Measurements from ENCODE around the gene SLAMF6. TPM values are rescaled to one million over a fixed set of nuclear protein-coding genes. Genes with fewer than 3 reads are reported as not detected.

SLAMF6 gene
- total RNA-seq, 2 donors from 2014 or later: 24.8 to 38.0 TPM

DNA sequence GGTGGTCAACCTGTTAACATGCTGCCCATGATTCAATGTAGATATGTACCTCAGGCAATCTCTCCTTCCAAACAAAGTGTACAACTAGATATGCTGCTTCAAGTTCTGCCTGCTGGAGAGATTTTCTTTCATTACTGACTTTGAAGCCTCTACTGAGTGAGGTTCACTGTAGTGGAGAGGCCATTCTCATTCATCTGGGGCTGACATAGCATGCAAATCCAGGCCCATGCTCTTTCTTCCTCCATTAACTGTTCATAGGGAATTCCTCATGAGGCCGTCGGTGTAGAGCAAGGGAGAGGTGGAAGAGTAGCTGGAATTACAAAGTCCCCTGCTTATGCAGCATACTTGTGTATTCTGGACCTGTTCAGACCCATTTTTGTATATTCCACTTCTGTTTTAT lies 84.1 kb downstream of the SLAMF6 start:
- no peak for DNase-seq
- no peak for ATAC-seq
- H3K4me3 Mint-ChIP-seq: peak overlapping the region; percentile 91
- peak overlapping the region; percentile 99 for H3K27ac Mint-ChIP-seq
- peaks cover 2% of the 10 kb centered on the region for H3K9me3 ChIP-seq (ENCODE audit: control insufficient read depth, low read length, poor library complexity, severe bottlenecking)
- peaks cover 3% of the 10 kb centered on the region for H3K36me3 Mint-ChIP-seq (ENCODE audit: low read depth)
- H3K27me3 Mint-ChIP-seq: no peaks in the 10 kb centered on the region
- peaks cover 29% of the 10 kb centered on the region for H3K4me1 Mint-ChIP-seq

DNA sequence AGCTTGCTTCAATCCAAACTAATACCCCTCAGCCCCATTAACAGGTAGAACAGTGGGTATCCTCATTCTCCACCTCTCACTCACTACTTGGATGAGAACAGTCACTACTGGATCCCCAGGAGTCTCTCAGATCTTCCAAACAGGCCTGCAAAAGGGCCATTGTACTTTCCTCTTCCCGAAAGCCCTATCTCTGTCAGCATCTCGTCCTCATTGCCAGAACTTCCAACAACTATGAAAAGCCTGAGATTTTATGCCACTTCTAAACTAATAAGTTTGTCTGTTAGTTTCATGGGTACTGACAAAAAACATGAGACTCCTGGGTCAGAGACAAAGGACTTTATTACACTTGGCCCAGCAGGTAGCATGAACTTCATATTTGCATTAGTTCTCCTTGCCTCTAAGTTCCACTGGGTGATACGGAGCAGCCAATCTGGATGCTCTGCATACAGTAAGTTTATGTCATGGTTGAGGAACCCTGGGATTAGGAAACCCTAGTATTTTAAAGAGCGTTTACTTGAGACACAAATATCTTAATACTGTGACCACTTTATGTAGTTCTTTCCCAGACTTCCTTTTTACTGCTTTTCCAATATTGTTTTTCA lies 84.6 kb downstream of the SLAMF6 start:
- no peak for DNase-seq
- H3K36me3 Mint-ChIP-seq (ENCODE audit: low read depth): peaks cover 3% of the 10 kb centered on the region
- ATAC-seq: peak; percentile 43
- no peaks in the 10 kb centered on the region for H3K27me3 Mint-ChIP-seq
- peak overlapping the region; percentile 99 for H3K27ac Mint-ChIP-seq
- H3K4me1 Mint-ChIP-seq: peaks cover 26% of the 10 kb centered on the region
- H3K9me3 ChIP-seq (ENCODE audit: control insufficient read depth, low read length, poor library complexity, severe bottlenecking): peaks cover 2% of the 10 kb centered on the region
- H3K4me3 Mint-ChIP-seq: peak overlapping the region; percentile 91

DNA sequence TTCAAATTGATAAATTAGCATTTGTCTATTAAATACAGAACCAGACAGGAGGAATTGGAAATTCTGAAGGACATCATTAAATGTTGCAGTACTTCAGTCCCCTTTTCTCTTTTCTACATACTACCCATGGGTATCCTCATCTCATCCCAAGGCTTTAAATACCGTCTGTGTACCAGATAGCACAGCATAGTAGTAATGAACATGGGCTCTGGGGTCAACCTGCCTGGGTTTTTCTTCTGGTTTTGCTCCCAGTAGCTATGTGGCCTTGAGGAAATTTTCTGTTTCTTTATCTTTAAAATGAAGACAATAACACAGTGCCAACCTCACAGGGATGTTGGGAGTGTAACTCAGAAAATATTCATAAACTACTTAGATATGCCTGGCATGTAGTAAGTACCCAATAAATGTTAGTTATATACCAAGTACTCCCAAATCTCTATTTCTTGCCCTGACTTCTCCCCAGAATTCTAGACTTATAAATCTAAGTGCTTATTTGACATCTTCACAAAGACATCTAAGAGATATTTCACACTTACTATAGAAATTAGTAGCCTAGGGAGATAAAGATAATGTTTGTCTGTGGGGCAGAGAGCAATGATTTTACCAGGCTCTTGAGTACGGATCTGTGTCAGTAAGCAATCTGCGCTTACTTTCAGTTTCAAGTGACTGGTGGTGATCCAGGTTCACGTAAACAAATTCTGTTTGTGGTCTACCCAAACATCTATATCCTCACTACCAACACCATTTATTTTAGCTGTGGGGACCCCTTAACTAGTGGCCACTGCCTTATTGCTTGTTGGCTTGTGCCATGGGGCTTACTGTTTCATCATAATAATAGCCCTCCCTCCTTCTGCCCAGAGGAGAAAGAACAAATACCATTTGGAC lies 85.4 kb downstream of the SLAMF6 start:
- peak overlapping the region; percentile 99 for H3K27ac Mint-ChIP-seq
- H3K9me3 ChIP-seq (ENCODE audit: control insufficient read depth, low read length, poor library complexity, severe bottlenecking): peaks cover 2% of the 10 kb centered on the region
- peak overlapping the region; percentile 91 for H3K4me3 Mint-ChIP-seq
- no peaks in the 10 kb centered on the region for H3K27me3 Mint-ChIP-seq
- DNase-seq (no peak), ATAC-seq (peak; percentile 87)
- H3K4me1 Mint-ChIP-seq: peaks cover 25% of the 10 kb centered on the region
- peaks cover 3% of the 10 kb centered on the region for H3K36me3 Mint-ChIP-seq (ENCODE audit: low read depth)

DNA sequence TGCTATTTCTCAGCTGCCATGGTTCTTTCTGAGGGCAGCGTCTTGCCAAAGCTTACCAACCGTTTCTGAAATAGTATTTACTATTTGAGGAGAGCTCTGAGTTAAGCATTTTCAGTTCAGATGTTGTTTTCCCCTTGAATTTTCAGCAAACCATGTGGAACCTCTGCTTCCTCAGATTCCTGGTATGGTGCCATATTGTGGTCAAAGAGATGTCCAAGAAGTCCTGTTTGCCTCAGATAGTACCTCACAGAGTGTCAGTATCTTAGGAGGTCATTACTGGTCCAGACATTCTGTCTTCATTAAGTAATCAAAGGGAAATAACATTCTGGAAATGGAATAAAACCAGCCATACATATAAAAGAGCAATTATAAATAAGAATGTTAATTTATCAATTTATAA lies 86.1 kb downstream of the SLAMF6 start:
- H3K36me3 Mint-ChIP-seq (ENCODE audit: low read depth): peaks cover 3% of the 10 kb centered on the region
- ATAC-seq: no peak
- H3K9me3 ChIP-seq (ENCODE audit: control insufficient read depth, low read length, poor library complexity, severe bottlenecking): peaks cover 2% of the 10 kb centered on the region
- no peaks in the 10 kb centered on the region for H3K27me3 Mint-ChIP-seq
- peaks cover 30% of the 10 kb centered on the region for H3K4me1 Mint-ChIP-seq
- peak overlapping the region; percentile 91 for H3K4me3 Mint-ChIP-seq
- peak overlapping the region; percentile 99 for H3K27ac Mint-ChIP-seq
- DNase-seq: no peak

Other genes with a start within 250 kb of the SLAMF6 start
- gene PEX19, start 238.1 kb downstream of the SLAMF6 start, total RNA-seq: 10 to 100 TPM; 28.9 to 34.7 TPM
- 100 to 1,000 TPM; 122 to 143 TPM for gene COPA, start 180.0 kb downstream of the SLAMF6 start, total RNA-seq
- 10 to 100 TPM; 63.3 to 65.6 TPM for gene NCSTN, start 179.9 kb downstream of the SLAMF6 start, total RNA-seq
- under 1 TPM; 0.17 to 0.21 TPM for gene NHLH1, start 156.2 kb downstream of the SLAMF6 start, total RNA-seq
- not detected for gene VANGL2, start 122.7 kb downstream of the SLAMF6 start, total RNA-seq
- 10 to 100 TPM; 66.2 to 71.6 TPM for gene CD84, start 56.2 kb upstream of the SLAMF6 start, total RNA-seq
- 10 to 100 TPM; 67.8 to 70.6 TPM for gene SLAMF1, start 123.8 kb upstream of the SLAMF6 start, total RNA-seq
- gene CD48, start 188.6 kb upstream of the SLAMF6 start, total RNA-seq: 100 to 1,000 TPM; 386 to 387 TPM
- gene SLAMF7, start 216.0 kb upstream of the SLAMF6 start, total RNA-seq: 1 to 10 TPM; 3.1 to 3.9 TPM